Measurements from ENCODE around the gene ZNF613. TPM values are rescaled to one million over a fixed set of nuclear protein-coding genes. Genes with fewer than 3 reads are reported as not detected.
"Not testable (repeated sequence)": the region's sequence is repeated elsewhere in the genome, so short reads cannot be mapped to it uniquely, and the experiment has no call there.

ZNF613 gene
- total RNA-seq, 3 donors from 2014 or later (not counting 1 experiment from before 2014, with no cell fraction given): 1.8 to 3.9 (median 2.5) TPM

GRCh38 chr19:51905206-51905605 lies 22.1 kb upstream of the ZNF613 start:
- Mint-ChIP-seq H3K27ac (peak overlapping the region; percentile 96 to 97), H3K27me3 (ENCODE audit: low read depth in 2 of 2) (peaks cover 16 to 24% of the 10 kb centered on the region in 2 donors), H3K9me3 (peaks cover 2 to 9% of the 10 kb centered on the region in 2 donors), H3K36me3 (peaks cover 18% of the 10 kb centered on the region), H3K4me1 (peaks cover 33 to 34% of the 10 kb centered on the region in 2 donors), H3K4me3 (peak overlapping the region; percentile 100)
- no peak for DNase-seq
- intact Hi-C loops (cut with micrococcal nuclease): loop anchor here (1.0 to 2.0 kb wide), 3 partner anchors 18 to 81 kb away; partner anchors contain the start of genes ZNF350, ZNF577 and ZNF613
- ATAC-seq: peak in 2 of 3 donors; percentile 4 to 9
- H3K27ac ChIP-seq (ENCODE audit: low read length): no peak overlapping the region
- no peak for TF ChIP-seq CTCF (IDR thresholded peaks at IDR 0.05)
- H3K36me3 ChIP-seq (ENCODE audit: control insufficient read depth, insufficient read depth, low read length): peaks cover under 1% of the 10 kb centered on the region
- peaks cover 15% of the 10 kb centered on the region for H3K4me1 ChIP-seq (ENCODE audit: control insufficient read depth, insufficient read depth, low read length)
- H3K27me3 ChIP-seq (ENCODE audit: control insufficient read depth, insufficient read depth, low read length): peaks cover 4% of the 10 kb centered on the region
- peaks cover 30% of the 10 kb centered on the region for H3K9me3 ChIP-seq (ENCODE audit: control insufficient read depth, insufficient read depth, low read length)
- peak overlapping the region; percentile 68 for H3K4me3 ChIP-seq (ENCODE audit: low read length)
- 67% methylated on average over 3 of the region's 3 CpGs for WGBS (ENCODE audit: insufficient coverage)

DNA sequence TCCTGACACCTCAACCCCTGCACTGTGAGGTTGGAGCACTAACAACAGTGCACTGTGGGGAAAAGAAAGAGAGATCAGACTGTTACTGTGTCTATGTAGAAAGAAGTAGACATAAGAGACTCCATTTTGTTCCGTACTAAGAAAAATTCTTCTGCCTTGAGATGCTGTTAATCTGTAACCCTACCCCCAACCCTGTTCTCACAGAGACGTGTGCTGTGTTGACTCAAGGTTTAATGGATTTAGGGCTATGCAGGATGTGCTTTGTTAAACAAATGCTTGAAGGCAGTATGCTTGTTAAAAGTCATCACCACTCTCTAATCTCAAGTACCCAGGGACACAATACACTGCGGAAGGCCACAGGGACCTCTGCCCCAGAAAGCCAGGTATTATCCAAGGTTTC lies 21.6 kb upstream of the ZNF613 start:
- Histone ChIP-seq H3K4me1 (ENCODE audit: control insufficient read depth, insufficient read depth, low read length) (peaks cover 15% of the 10 kb centered on the region), H3K9me3 (ENCODE audit: control insufficient read depth, insufficient read depth, low read length) (peaks cover 25% of the 10 kb centered on the region)
- Mint-ChIP-seq H3K4me1 (peaks cover 30 to 34% of the 10 kb centered on the region in 2 donors), H3K27me3 (ENCODE audit: low read depth in 2 of 2) (peaks cover 16 to 27% of the 10 kb centered on the region in 2 donors), H3K36me3 (peaks cover 13% of the 10 kb centered on the region)
- not testable (repeated sequence) for H3K27ac Mint-ChIP-seq; H3K27me3 ChIP-seq (ENCODE audit: control insufficient read depth, insufficient read depth, low read length); DNase-seq; H3K27ac ChIP-seq (ENCODE audit: low read length); ATAC-seq; H3K9me3 Mint-ChIP-seq; H3K4me3 Mint-ChIP-seq; H3K4me3 ChIP-seq (ENCODE audit: low read length); H3K36me3 ChIP-seq (ENCODE audit: control insufficient read depth, insufficient read depth, low read length)
- 100% methylated on average over 1 of the region's 3 CpGs for WGBS (ENCODE audit: insufficient coverage)
- intact Hi-C loops (cut with micrococcal nuclease): loop anchor here (1.0 to 2.0 kb wide), 3 partner anchors 19 to 81 kb away; partner anchors contain the start of genes ZNF350, ZNF577 and ZNF613

- peaks cover 30 to 34% of the 10 kb centered on the region in 2 donors for H3K4me1 Mint-ChIP-seq
- H3K36me3 ChIP-seq (ENCODE audit: control insufficient read depth, insufficient read depth, low read length); H3K27me3 ChIP-seq (ENCODE audit: control insufficient read depth, insufficient read depth, low read length); H3K4me3 Mint-ChIP-seq; H3K27ac Mint-ChIP-seq; DNase-seq; ATAC-seq; H3K9me3 Mint-ChIP-seq; H3K36me3 Mint-ChIP-seq; H3K27ac ChIP-seq (ENCODE audit: low read length); H3K4me3 ChIP-seq (ENCODE audit: low read length); intact Hi-C loops (cut with micrococcal nuclease): not testable (repeated sequence)
- peaks cover 15% of the 10 kb centered on the region for H3K4me1 ChIP-seq (ENCODE audit: control insufficient read depth, insufficient read depth, low read length)
- peaks cover 16 to 27% of the 10 kb centered on the region in 2 donors for H3K27me3 Mint-ChIP-seq (ENCODE audit: low read depth in 2 of 2)
- WGBS (ENCODE audit: insufficient coverage): 66% methylated on average over 9 of the region's 9 CpGs
- peaks cover 21% of the 10 kb centered on the region for H3K9me3 ChIP-seq (ENCODE audit: control insufficient read depth, insufficient read depth, low read length)
Observed at GRCh38 chr19:51906108-51906507, 21.2 kb upstream of the ZNF613 start.

DNA sequence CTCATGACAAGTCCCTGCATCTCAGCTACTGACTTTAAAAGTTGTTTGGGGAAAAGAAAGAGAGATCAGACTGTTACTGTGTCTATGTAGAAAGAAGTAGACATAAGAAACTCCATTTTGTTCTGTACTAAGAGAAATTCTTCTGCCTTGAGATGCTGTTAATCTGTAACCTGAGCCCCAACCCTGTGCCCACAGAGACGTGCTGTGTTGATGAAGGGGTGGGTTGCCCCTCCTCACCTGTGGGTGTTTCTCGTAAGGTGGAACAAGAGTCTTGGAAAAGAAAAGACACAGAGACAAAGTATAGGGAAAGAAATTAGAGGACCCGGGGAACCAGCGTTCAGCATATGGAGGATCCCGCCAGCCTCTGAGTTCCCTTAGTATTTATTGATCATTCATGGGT lies 19.3 kb upstream of the ZNF613 start:
- H3K36me3 Mint-ChIP-seq; H3K9me3 ChIP-seq (ENCODE audit: control insufficient read depth, insufficient read depth, low read length); H3K27me3 ChIP-seq (ENCODE audit: control insufficient read depth, insufficient read depth, low read length); H3K27ac Mint-ChIP-seq; intact Hi-C loops (cut with micrococcal nuclease); ATAC-seq; H3K27ac ChIP-seq (ENCODE audit: low read length); H3K9me3 Mint-ChIP-seq; H3K4me3 ChIP-seq (ENCODE audit: low read length); H3K36me3 ChIP-seq (ENCODE audit: control insufficient read depth, insufficient read depth, low read length); DNase-seq; H3K4me3 Mint-ChIP-seq: not testable (repeated sequence)
- H3K4me1 ChIP-seq (ENCODE audit: control insufficient read depth, insufficient read depth, low read length): peaks cover 14% of the 10 kb centered on the region
- Mint-ChIP-seq H3K27me3 (ENCODE audit: low read depth in 2 of 2) (peaks cover 16 to 27% of the 10 kb centered on the region in 2 donors), H3K4me1 (peaks cover 20 to 21% of the 10 kb centered on the region in 2 donors)
- WGBS (ENCODE audit: insufficient coverage): 50% methylated on average over 5 of the region's 5 CpGs

- Histone ChIP-seq H3K9me3 (ENCODE audit: control insufficient read depth, insufficient read depth, low read length) (peaks cover 47% of the 10 kb centered on the region), H3K4me1 (ENCODE audit: control insufficient read depth, insufficient read depth, low read length) (no peaks in the 10 kb centered on the region), H3K36me3 (ENCODE audit: control insufficient read depth, insufficient read depth, low read length) (no peaks in the 10 kb centered on the region), H3K27me3 (ENCODE audit: control insufficient read depth, insufficient read depth, low read length) (no peaks in the 10 kb centered on the region), H3K4me3 (ENCODE audit: low read length) (no peak overlapping the region), H3K27ac (ENCODE audit: low read length) (no peak overlapping the region)
- intact Hi-C loops (cut with micrococcal nuclease): no loop called here
- Mint-ChIP-seq H3K4me1 (no peaks in the 10 kb centered on the region), H3K9me3 (peaks cover 20 to 26% of the 10 kb centered on the region in 2 donors), H3K27ac (no peak overlapping the region), H3K4me3 (no peak overlapping the region), H3K27me3 (ENCODE audit: low read depth in 2 of 2) (peaks cover 1 to 2% of the 10 kb centered on the region in 2 donors), H3K36me3 (peaks cover 42% of the 10 kb centered on the region)
- no peak for TF ChIP-seq CTCF (IDR thresholded peaks at IDR 0.05)
- ATAC-seq: no peak
- DNase-seq: no peak
- WGBS (ENCODE audit: insufficient coverage): 77% methylated on average over 3 of the region's 5 CpGs
Observed at GRCh38 chr19:51915324-51915867, 11.9 kb upstream of the ZNF613 start.

Measured in natural killer cell (primary cell).